Hematopoietic multipotent progenitor cell treated with erythropoietin and hydrocortisone succinate and interleukin-3 and kit ligand, for 4 days (in vitro differentiated cells): ENCODE measurements around the gene C1orf232.

ENCODE experiments used
- DNase-seq: peaks from one replicate; pipeline ENCODE4 v3.0.0-alpha.2; 2015

Gene C1orf232

GRCh38 chr1:26177182-26177684, 8.5 kb upstream of the C1orf232 start, which contains the start of gene CNKSR1:
Gene CNKSR1, plus strand, starts transcription at chr1:26177491. Its CDS starts 57 bp downstream, at chr1:26177548.
- no peak for DNase-seq

- DNase-seq, result no peak
These were observed 6.6 kb upstream of the C1orf232 start for GRCh38 chr1:26175346-26175745.

GRCh38 chr1:26171084-26172072, 2.6 kb upstream of the C1orf232 start, which contains the start of gene ZNF593OS:
Gene ZNF593OS, minus strand, starts transcription at chr1:26171832. Its CDS starts 171 bp downstream, at chr1:26171661.
- DNase-seq, result no peak

- no peak for DNase-seq
These were observed 1.7 kb upstream of the C1orf232 start for GRCh38 chr1:26170472-26170821.

GRCh38 chr1:26169669-26170471, 1.1 kb upstream of the C1orf232 start, which contains the start of gene ZNF593:
Gene ZNF593, plus strand, starts transcription at chr1:26169908. Its CDS starts 76 bp downstream, at chr1:26169984.
- DNase-seq, result peak; percentile 97

- DNase-seq, result no peak
These were observed 413 bp upstream of the C1orf232 start for GRCh38 chr1:26169198-26169554.

GRCh38 chr1:26166719-26167281, 2.0 kb downstream of the C1orf232 start:
- no peak for DNase-seq

GRCh38 chr1:26164861-26165842, 3.6 kb downstream of the C1orf232 start:
- DNase-seq, result no peak

GRCh38 chr1:26164036-26164860, 4.5 kb downstream of the C1orf232 start:
- peak; percentile 63 for DNase-seq

DNA sequence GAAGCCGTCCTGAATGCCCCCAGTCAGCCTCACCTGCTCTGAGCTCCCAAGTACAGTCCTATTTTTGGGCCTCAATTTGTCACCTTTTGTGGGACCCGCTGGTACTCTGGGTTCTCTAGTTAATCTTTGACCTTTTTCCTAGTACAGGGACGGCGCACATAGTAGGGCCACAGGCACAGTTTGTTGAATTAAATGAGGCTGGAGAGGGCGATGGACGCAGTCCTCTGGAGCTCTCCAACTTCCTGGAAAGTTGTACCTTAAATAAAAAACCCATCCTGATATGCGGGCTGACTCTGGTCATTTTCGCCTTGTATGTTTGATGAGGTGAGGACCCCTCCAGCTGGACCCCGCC, 5.1 kb downstream of the C1orf232 start:
- DNase-seq, result no peak

- peak; percentile 41 for DNase-seq
These were observed 6.5 kb downstream of the C1orf232 start for GRCh38 chr1:26162220-26162709.

DNA sequence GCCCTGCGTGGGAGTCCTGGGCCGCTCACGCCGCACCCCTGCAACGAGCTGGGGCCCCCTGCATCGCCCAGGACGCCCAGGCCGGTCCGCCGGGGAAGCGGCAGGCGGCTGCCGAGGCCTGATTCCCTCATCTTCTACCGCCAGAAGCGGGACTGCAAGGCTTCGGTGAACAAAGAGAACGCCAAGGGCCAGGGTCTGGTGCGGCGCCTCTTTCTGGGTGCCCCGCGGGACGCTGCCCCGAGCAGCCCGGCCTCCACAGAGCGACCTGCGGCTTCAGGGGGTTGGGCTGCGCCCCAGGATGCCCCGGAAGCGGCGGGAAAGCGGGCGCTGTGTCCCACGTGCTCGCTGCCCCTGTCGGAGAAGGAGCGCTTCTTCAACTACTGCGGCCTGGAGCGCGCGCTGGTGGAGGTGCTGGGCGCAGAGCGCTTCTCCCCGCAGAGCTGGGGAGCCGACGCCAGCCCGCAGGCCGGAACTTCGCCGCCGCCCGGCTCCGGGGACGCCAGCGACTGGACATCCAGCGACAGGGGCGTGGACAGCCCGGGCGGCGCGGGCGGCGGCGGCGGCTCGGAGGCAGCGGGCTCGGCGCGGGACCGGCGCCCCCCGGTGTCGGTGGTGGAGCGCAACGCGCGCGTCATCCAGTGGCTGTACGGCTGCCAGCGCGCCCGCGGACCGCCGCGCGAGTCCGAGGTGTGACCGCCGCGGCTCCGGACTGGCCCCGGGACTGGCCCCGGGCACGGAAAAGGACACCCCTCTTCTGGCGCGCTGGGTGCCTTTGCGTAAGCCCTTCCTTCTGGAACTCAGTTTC, 7.1 kb downstream of the C1orf232 start:
- DNase-seq, result peak; percentile 86

DNA sequence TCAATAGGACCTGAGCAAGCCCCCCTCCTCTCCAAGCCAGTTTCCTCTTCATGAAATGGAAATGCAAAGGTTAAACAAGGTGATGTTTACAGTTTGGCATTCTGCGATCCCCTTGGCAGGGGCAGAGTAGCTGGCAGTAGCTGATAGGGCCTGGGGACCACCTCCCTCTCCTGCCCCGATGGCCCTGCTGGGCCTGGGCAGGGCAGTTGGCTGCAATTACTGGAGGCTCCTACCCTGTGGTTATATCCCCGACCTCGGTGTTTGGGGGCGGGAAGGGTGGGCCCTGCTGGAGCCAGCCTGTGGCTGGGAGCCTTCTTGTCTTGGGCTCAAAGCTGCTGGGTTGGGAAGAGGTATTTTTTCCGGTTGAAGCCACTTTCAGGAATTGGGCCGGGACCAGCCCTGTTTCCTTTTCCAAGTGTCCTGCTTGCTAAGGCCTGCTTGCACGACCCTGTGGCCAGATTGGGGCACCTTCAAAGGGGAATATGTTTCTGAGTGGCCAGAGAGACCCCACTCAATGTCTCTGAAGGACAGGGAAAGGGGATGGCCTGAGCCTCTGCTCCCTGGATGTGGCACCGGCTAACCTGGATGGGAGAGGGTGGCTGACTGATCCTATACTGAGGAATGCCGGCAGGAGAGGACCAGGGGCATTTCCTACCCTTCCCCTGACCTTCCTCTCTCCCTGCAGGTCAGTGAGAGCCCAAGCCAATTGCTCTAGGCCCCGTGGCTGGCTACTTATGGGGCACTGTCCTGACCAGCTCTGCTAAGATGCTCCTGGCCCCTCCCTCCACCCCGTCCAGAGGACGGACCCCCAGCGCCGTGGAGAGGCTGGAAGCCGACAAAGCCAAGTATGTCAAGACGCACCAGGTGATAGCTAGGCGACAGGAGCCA, 8.0 kb downstream of the C1orf232 start:
- DNase-seq, result peak; percentile 63

GRCh38 chr1:26159743-26160039, 9.1 kb downstream of the C1orf232 start:
- no peak for DNase-seq

DNA sequence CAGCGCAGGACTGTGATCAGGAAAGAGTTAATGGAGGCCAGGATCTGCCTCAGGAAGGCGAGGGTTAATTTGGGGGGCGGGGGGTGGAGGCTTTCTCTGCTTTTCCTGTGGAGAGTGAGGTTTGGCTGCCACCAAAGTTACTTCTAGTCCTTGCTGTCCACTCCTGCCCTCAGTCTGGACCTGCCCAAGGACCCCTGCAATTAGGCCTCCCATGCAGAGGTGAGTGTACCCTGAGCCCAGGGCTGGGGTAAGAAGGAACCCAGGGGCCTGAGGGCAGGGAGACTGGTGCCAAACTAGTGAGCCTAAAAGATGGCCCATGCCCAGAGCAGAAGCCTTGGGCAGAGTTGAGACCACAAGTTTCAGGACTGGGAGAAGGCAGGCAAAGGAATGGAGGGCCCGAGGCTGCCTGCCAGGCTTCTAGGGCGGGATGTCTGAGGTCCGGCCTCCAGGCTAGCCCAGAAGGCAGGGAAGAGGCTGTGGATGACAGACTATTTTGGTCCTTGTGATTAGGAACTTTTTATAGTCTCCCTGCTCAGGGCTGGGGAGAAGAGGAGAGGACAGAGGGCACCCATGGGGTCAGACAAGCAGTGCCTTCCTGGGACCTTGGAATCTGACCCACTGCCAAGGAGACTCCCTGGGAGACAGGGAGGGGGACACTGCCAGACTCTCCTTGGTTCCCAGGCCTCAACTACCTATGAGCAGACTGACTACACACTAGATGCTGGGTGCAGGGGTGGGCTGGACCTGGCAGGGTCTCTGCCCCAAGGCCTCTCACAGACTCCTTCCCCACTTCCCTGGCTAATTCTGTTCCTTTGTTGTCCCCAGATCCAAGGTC, 9.6 kb downstream of the C1orf232 start, which contains the start of gene FAM110D:
FAM110D (plus strand) TSS at position 172 of the 835 bp plus-strand sequence. CDS start 2,213 bp downstream, outside the sequence.
- no peak for DNase-seq

GRCh38 chr1:26158271-26158907, 10.4 kb downstream of the C1orf232 start:
- DNase-seq, result no peak
